SK-N-SH treated with all-trans-retinoic acid at 6 μM for 48 hours (cell line): ENCODE results near the gene POLR2H.

Experiments used
- ATAC-seq: fragments of 200-7000 bp; cut with Tn5 transposase; 3 replicates; pipeline ENCODE4 v1.9.1; 2020; ENCODE audit warnings: mild to moderate bottlenecking, moderate library complexity
- BACH2 ChIP-seq: fragments of 250-450 bp; sonication (Bioruptor Pico); IDR thresholded peaks from 2 replicates; pipeline ENCODE4 v1.9.0; 2021; ENCODE audit warnings: mild to moderate bottlenecking, borderline replicate concordance
- CREB5 ChIP-seq: fragments of 250-450 bp; sonication (Bioruptor Pico); IDR thresholded peaks from 2 replicates; pipeline ENCODE4 v1.5.1; 2020; ENCODE audit warnings: low read depth, mild to moderate bottlenecking, moderate library complexity
- CSRNP3 ChIP-seq: fragments of 250-450 bp; sonication (Bioruptor Pico); IDR thresholded peaks from 2 replicates; pipeline ENCODE4 v1.5.1; 2021; ENCODE audit warnings: mild to moderate bottlenecking, moderate library complexity
- ESRRG ChIP-seq: fragments of 250-450 bp; sonication (Bioruptor Pico); IDR thresholded peaks from 2 replicates; pipeline ENCODE4 v1.6.1; 2021; ENCODE audit warnings: mild to moderate bottlenecking
- GLIS3 ChIP-seq: fragments of 250-450 bp; sonication (Bioruptor Pico); IDR thresholded peaks from 2 replicates; pipeline ENCODE4 v1.5.0; 2020; ENCODE audit warnings: mild to moderate bottlenecking, moderate library complexity
- OSR1 ChIP-seq: fragments of 250-450 bp; sonication (Bioruptor Pico); IDR thresholded peaks from 2 replicates; pipeline ENCODE4 v1.8.0; 2022; ENCODE audit warnings: moderate library complexity, mild to moderate bottlenecking, inconsistent platforms
- PATZ1 ChIP-seq: fragments of 250-450 bp; sonication (Bioruptor Pico); IDR thresholded peaks from 2 replicates; pipeline ENCODE4 v1.8.0; 2020; ENCODE audit warnings: mild to moderate bottlenecking, moderate library complexity, borderline replicate concordance
- RARB ChIP-seq: fragments of 250-450 bp; sonication (Bioruptor Pico); IDR thresholded peaks from 2 replicates; pipeline ENCODE4 v1.8.0; 2021; ENCODE audit warnings: mild to moderate bottlenecking, moderate library complexity
- SNAI2 ChIP-seq: fragments of 250-450 bp; sonication (Bioruptor Pico); IDR thresholded peaks from 2 replicates; pipeline ENCODE4 v1.5.0; 2020; ENCODE audit warnings: mild to moderate bottlenecking, moderate library complexity
- TOX ChIP-seq: fragments of 250-450 bp; sonication (Bioruptor Pico); IDR thresholded peaks from 2 replicates; pipeline ENCODE4 v1.8.0; 2021; ENCODE audit warnings: mild to moderate bottlenecking, moderate library complexity, borderline replicate concordance
- TSHZ2 ChIP-seq: fragments of 250-450 bp; sonication (Bioruptor Pico); IDR thresholded peaks from 2 replicates; pipeline ENCODE4 v1.5.0; 2020; ENCODE audit warnings: mild to moderate bottlenecking, moderate library complexity
- ZC3H10 ChIP-seq: fragments of 250-450 bp; sonication (Bioruptor Pico); IDR thresholded peaks from 2 replicates; pipeline ENCODE4 v1.5.1; 2021; ENCODE audit warnings: mild to moderate bottlenecking, moderate library complexity
- ZFP3 ChIP-seq: fragments of 250-450 bp; sonication (Bioruptor Pico); IDR thresholded peaks from 2 replicates; pipeline ENCODE4 v1.5.0; 2020; ENCODE audit warnings: mild to moderate bottlenecking, moderate library complexity
- ZFP30 ChIP-seq: fragments of 450-650 bp; formaldehyde crosslinking; IDR thresholded peaks from 2 replicates; pipeline ENCODE4 v1.5.0; 2022; ENCODE audit warnings: mild to moderate bottlenecking, moderate library complexity
- ZNF70 ChIP-seq: fragments of 450-650 bp; formaldehyde crosslinking; IDR thresholded peaks from 2 replicates; pipeline ENCODE4 v1.5.0; 2020; ENCODE audit warnings: mild to moderate bottlenecking, moderate library complexity
- ZNF8 ChIP-seq: fragments of 450-650 bp; formaldehyde crosslinking; IDR thresholded peaks from 2 replicates; pipeline ENCODE4 v1.5.0; 2020; ENCODE audit warnings: mild to moderate bottlenecking, moderate library complexity

The POLR2H gene

GRCh38 chr3:184360070-184360928, 1.2 kb upstream of the POLR2H start:
- ATAC-seq = no peak
- TF ChIP-seq TSHZ2 (CRISPR knock-in tag) (no peak), ZNF8 (CRISPR knock-in tag) (no peak), PATZ1 (no peak)

DNA sequence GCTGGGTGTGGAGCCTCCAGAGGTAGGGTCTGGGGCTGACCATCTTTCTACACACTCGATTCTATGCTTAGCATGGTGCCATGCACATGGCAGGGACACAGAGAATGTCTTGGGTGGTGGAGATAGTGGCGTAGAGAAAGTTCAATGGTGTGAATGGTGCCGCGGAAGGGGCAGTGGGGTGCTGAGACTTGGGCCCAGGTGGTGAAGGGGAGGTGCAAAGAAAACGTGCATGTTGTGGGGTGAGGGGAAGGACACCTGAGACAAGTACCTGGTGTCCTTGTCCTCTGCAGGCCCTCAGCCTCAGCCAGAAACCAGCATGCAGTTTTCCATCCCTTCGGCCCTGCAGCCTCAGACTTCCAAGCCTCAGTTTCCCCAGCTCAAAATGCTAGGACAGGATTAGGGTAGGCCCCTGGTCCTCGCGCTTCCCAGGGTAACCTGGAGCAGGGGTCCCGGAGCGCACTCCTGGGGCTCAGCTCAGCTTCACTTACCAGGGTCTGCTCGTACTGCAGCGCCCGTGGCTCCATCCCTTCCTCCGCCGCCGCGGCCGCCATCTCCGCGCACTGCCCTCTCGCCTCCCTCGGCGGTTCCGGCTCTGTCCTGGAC, 480 bp upstream of the POLR2H start:
- peak; percentile 0 for ATAC-seq
- no peak for TF ChIP-seq ZNF8 (CRISPR knock-in tag)
- no peak for TF ChIP-seq ESRRG (CRISPR knock-in tag)
- TF ChIP-seq TOX (CRISPR knock-in tag) = no peak
- TF ChIP-seq BACH2 = no peak
- no peak for TF ChIP-seq ZFP3 (CRISPR knock-in tag)
- no peak for TF ChIP-seq OSR1 (CRISPR knock-in tag)
- TF ChIP-seq PATZ1 = no peak
- no peak for TF ChIP-seq TSHZ2 (CRISPR knock-in tag)
- no peak for TF ChIP-seq RARB (CRISPR knock-in tag)
- no peak for TF ChIP-seq ZFP30 (CRISPR knock-in tag)
- TF ChIP-seq CREB5 (CRISPR knock-in tag) = no peak
- no peak for TF ChIP-seq ZNF70 (CRISPR knock-in tag)
- no peak for TF ChIP-seq CSRNP3 (CRISPR knock-in tag)
- no peak for TF ChIP-seq ZC3H10 (CRISPR knock-in tag)
- TF ChIP-seq SNAI2 (CRISPR knock-in tag) = no peak
- no peak for TF ChIP-seq GLIS3 (CRISPR knock-in tag)
